Panc1 (cell line): Measurements from ENCODE around the gene PCDH18. TPM values are rescaled to one million over a fixed set of nuclear protein-coding genes. Genes with fewer than 3 reads are reported as not detected.

Experiments used
- ATAC-seq: fragments of 200-7000 bp; cut with Tn5 transposase; 2 replicates; pipeline ENCODE4 v1.9.1; 2020; ENCODE audit warnings: mild to moderate bottlenecking, moderate library complexity
- BruUV-seq: library from RNA; stranded (reverse); fragments of 400-500 nt; replicated peaks from 2 replicates; lab custom pipeline; 2021; lab: Mats Ljungman, UMichigan
- CTCF ChIA-PET: fragments of 300-600 bp; sonication (Branson Sonifier 250); formaldehyde crosslinking; loops from one replicate; lab custom pipeline; 2022; ENCODE audit warnings: antibody characterized with exemption; lab: Charles Lee
- POLR2A ChIA-PET: fragments of 300-600 bp; sonication (Branson Sonifier 250); formaldehyde crosslinking; loops from one replicate; lab custom pipeline; 2022; ENCODE audit warnings: antibody characterized with exemption; lab: Charles Lee
- DNase-seq: peaks from one replicate; pipeline ENCODE4 v3.0.0-alpha.2; 2010; ENCODE audit warnings: low read depth, low spot score
- H3K27ac ChIP-seq: 2 replicates; pipeline ENCODE4 v1.5.1; 2011; ENCODE audit warnings: mild to moderate bottlenecking, low read length, inconsistent platforms
- H3K27me3 ChIP-seq: fragments of 200-500 bp; sonication (Bioruptor generic); 2 replicates; pipeline ENCODE4 v1.6.0; 2014; ENCODE audit warnings: low read length, inconsistent platforms; ENCODE audit not compliant: control insufficient read depth, insufficient read depth
- H3K36me3 ChIP-seq: fragments of 200-500 bp; sonication (Bioruptor generic); 2 replicates; pipeline ENCODE4 v1.5.1; 2014; ENCODE audit warnings: inconsistent platforms, mild to moderate bottlenecking, low read length, moderate library complexity; ENCODE audit not compliant: control insufficient read depth, insufficient read depth
- H3K4me1 ChIP-seq: 2 replicates; pipeline ENCODE4 v1.5.1; 2011; ENCODE audit warnings: inconsistent platforms, mild to moderate bottlenecking, low read length, moderate library complexity; ENCODE audit not compliant: control insufficient read depth, insufficient read depth
- H3K4me3 ChIP-seq, 2 experiments: 2 replicates each; pipeline ENCODE4 v1.5.1; 2011 to 2012; ENCODE audit warnings: low read depth in 2 of 2, low read length in 2 of 2, mild to moderate bottlenecking in 2 of 2, inconsistent platforms in 1 of 2, moderate library complexity in 1 of 2
- H3K9me3 ChIP-seq: fragments of 200-500 bp; sonication (Bioruptor generic); 2 replicates; pipeline ENCODE4 v1.5.1; 2014; ENCODE audit warnings: low read depth, mild to moderate bottlenecking, inconsistent platforms, low read length, moderate library complexity; ENCODE audit not compliant: control insufficient read depth, insufficient read depth
- CTCF ChIP-seq: fragments of 450-650 bp; IDR thresholded peaks from 2 replicates; pipeline ENCODE4 v1.5.1; 2017; ENCODE audit warnings: mild to moderate bottlenecking
- POLR2AphosphoS5 ChIP-seq: IDR thresholded peaks from 2 replicates; pipeline ENCODE4 v1.6.1; 2012; ENCODE audit warnings: mild to moderate bottlenecking, low read depth, low read length, moderate library complexity
- REST ChIP-seq, 2 experiments: IDR thresholded peaks; 2 replicates each; pipeline ENCODE4 v1.6.1; 2011 to 2012; ENCODE audit warnings: low read depth in 2 of 2, control low read depth in 1 of 2, low read length in 1 of 2, mild to moderate bottlenecking in 1 of 2, moderate library complexity in 1 of 2; ENCODE audit not compliant: insufficient read depth in 1 of 2
- SIN3A ChIP-seq: IDR thresholded peaks from 2 replicates; pipeline ENCODE4 v1.6.1; 2012; ENCODE audit warnings: low read depth, mild to moderate bottlenecking, low read length, moderate library complexity, borderline replicate concordance; ENCODE audit not compliant: insufficient read depth
- TCF7L2 ChIP-seq: IDR thresholded peaks from 2 replicates; pipeline ENCODE4 v1.6.1; 2011; ENCODE audit warnings: mild to moderate bottlenecking, low read depth, low read length, inconsistent platforms
- in situ Hi-C: cut with HindIII; loops from 2 replicates; pipeline ENCODE4 v1.10.0; 2016; ENCODE audit warnings: low sequenced_read_pairs, low pct_unique_long_range_greater_than_20kb
- intact Hi-C: fragments of 100-400 bp; cut with micrococcal nuclease; formaldehyde crosslinking; loops from one replicate; pipeline ENCODE4 v1.10.0; 2022; ENCODE audit not compliant: unreplicated experiment
- total RNA-seq: library from RNA; stranded (reverse); gene quantifications from one replicate; pipeline ENCODE4 v1.2.1, GENCODE V29; 2021; ENCODE audit not compliant: unreplicated experiment

PCDH18 gene
- total RNA-seq, 1 experiment from 2014 or later: 10.8 TPM

- H3K27ac ChIP-seq: peak overlapping the region; percentile 87
- no peak for DNase-seq
- no peaks in the 10 kb centered on the region for H3K36me3 ChIP-seq
- no peaks in the 10 kb centered on the region for H3K9me3 ChIP-seq
- CTCF ChIA-PET: no interaction called here
- peak overlapping the region; percentile 72 to 76 for H3K4me3 ChIP-seq
- POLR2A ChIA-PET: no interaction called here
- BruUV-seq: no TSS peak
- ATAC-seq: no peak
- in situ Hi-C loops (no loop called here), intact Hi-C loops (loop anchor here (10.0 kb wide), 1 partner anchor 408 kb away; no protein-coding TSS in a partner anchor)
- no peak for TF ChIP-seq POLR2AphosphoS5
- TF ChIP-seq SIN3A: no peak
- TF ChIP-seq REST (IDR thresholded peaks at IDR 0.05; ENCODE audit: insufficient read depth in 1 of 2, low read depth in 2 of 2, low read length in 1 of 2): no peak
- peaks cover 3% of the 10 kb centered on the region for H3K4me1 ChIP-seq
- no peaks in the 10 kb centered on the region for H3K27me3 ChIP-seq
These were observed 559 bp upstream of the PCDH18 start for GRCh38 chr4:137532869-137533236.

- no peak for TF ChIP-seq SIN3A
- no peak for TF ChIP-seq TCF7L2
- TF ChIP-seq REST (IDR thresholded peaks at IDR 0.05; ENCODE audit: insufficient read depth in 1 of 2, low read depth in 2 of 2, low read length in 1 of 2): no peak
- TF ChIP-seq CTCF: peak; percentile 61
- TF ChIP-seq POLR2AphosphoS5: no peak
- in situ Hi-C loops: no loop called here
- H3K27me3 ChIP-seq: no peaks in the 10 kb centered on the region
- ChIA-PET CTCF (interaction anchor here (0.5 to 1.3 kb wide), 2 partner anchors 408 to 761 kb away, joined by 4 read pairs; no protein-coding TSS in a partner anchor), POLR2A (no interaction called here)
- H3K27ac ChIP-seq: peak overlapping the region; percentile 87
- H3K4me1 ChIP-seq: peaks cover 3% of the 10 kb centered on the region
- peak overlapping the region; percentile 72 to 76 for H3K4me3 ChIP-seq
- no peak for DNase-seq
- BruUV-seq: no TSS peak
- H3K9me3 ChIP-seq: no peaks in the 10 kb centered on the region
- no peaks in the 10 kb centered on the region for H3K36me3 ChIP-seq
- ATAC-seq: peak; percentile 48
- intact Hi-C loops: loop anchor here (10.0 kb wide), 1 partner anchor 407 kb away; no protein-coding TSS in a partner anchor
These were observed 917 bp downstream of the PCDH18 start for GRCh38 chr4:137531168-137531985.
